SK-N-SH treated with all-trans-retinoic acid at 6 μM for 48 hours (cell line): ENCODE data around the gene DCTD.
A peak's percentile ranks its signal among the peaks of the same experiment; 100 is the strongest.

Experiments used
- ATAC-seq: fragments of 200-7000 bp; cut with Tn5 transposase; 3 replicates; pipeline ENCODE4 v1.9.1; 2020; ENCODE audit warnings: mild to moderate bottlenecking, moderate library complexity
- ARNTL ChIP-seq: fragments of 450-650 bp; formaldehyde crosslinking; IDR thresholded peaks from 2 replicates; pipeline ENCODE4 v1.5.0; 2020; ENCODE audit warnings: low read depth, mild to moderate bottlenecking, moderate library complexity, borderline replicate concordance
- BACH2 ChIP-seq: fragments of 250-450 bp; sonication (Bioruptor Pico); IDR thresholded peaks from 2 replicates; pipeline ENCODE4 v1.9.0; 2021; ENCODE audit warnings: mild to moderate bottlenecking, borderline replicate concordance
- CREB5 ChIP-seq: fragments of 250-450 bp; sonication (Bioruptor Pico); IDR thresholded peaks from 2 replicates; pipeline ENCODE4 v1.5.1; 2020; ENCODE audit warnings: low read depth, mild to moderate bottlenecking, moderate library complexity
- CSRNP3 ChIP-seq: fragments of 250-450 bp; sonication (Bioruptor Pico); IDR thresholded peaks from 2 replicates; pipeline ENCODE4 v1.5.1; 2021; ENCODE audit warnings: mild to moderate bottlenecking, moderate library complexity
- ESRRG ChIP-seq: fragments of 250-450 bp; sonication (Bioruptor Pico); IDR thresholded peaks from 2 replicates; pipeline ENCODE4 v1.6.1; 2021; ENCODE audit warnings: mild to moderate bottlenecking
- ISL1 ChIP-seq: fragments of 250-450 bp; sonication (Bioruptor Pico); IDR thresholded peaks from 2 replicates; pipeline ENCODE4 v2.1.2; 2022; ENCODE audit warnings: mild to moderate bottlenecking, moderate library complexity
- OSR1 ChIP-seq: fragments of 250-450 bp; sonication (Bioruptor Pico); IDR thresholded peaks from 2 replicates; pipeline ENCODE4 v1.8.0; 2022; ENCODE audit warnings: moderate library complexity, mild to moderate bottlenecking, inconsistent platforms
- PATZ1 ChIP-seq: fragments of 250-450 bp; sonication (Bioruptor Pico); IDR thresholded peaks from 2 replicates; pipeline ENCODE4 v1.8.0; 2020; ENCODE audit warnings: mild to moderate bottlenecking, moderate library complexity, borderline replicate concordance
- POU6F1 ChIP-seq: fragments of 250-450 bp; sonication (Bioruptor Pico); IDR thresholded peaks from 2 replicates; pipeline ENCODE4 v1.8.0; 2021; ENCODE audit warnings: low read depth, mild to moderate bottlenecking, moderate library complexity, borderline replicate concordance
- PPARA ChIP-seq: fragments of 250-450 bp; sonication (Bioruptor Pico); IDR thresholded peaks from 2 replicates; pipeline ENCODE4 v1.5.0; 2020; ENCODE audit warnings: mild to moderate bottlenecking, borderline replicate concordance
- SNAI2 ChIP-seq: fragments of 250-450 bp; sonication (Bioruptor Pico); IDR thresholded peaks from 2 replicates; pipeline ENCODE4 v1.5.0; 2020; ENCODE audit warnings: mild to moderate bottlenecking, moderate library complexity
- TCF4 ChIP-seq: fragments of 250-450 bp; sonication (Bioruptor Pico); IDR thresholded peaks from 2 replicates; pipeline ENCODE4 v1.8.0; 2021; ENCODE audit warnings: mild to moderate bottlenecking, moderate library complexity, borderline replicate concordance
- TOX ChIP-seq: fragments of 250-450 bp; sonication (Bioruptor Pico); IDR thresholded peaks from 2 replicates; pipeline ENCODE4 v1.8.0; 2021; ENCODE audit warnings: mild to moderate bottlenecking, moderate library complexity, borderline replicate concordance
- TSHZ2 ChIP-seq: fragments of 250-450 bp; sonication (Bioruptor Pico); IDR thresholded peaks from 2 replicates; pipeline ENCODE4 v1.5.0; 2020; ENCODE audit warnings: mild to moderate bottlenecking, moderate library complexity
- ZC3H10 ChIP-seq: fragments of 250-450 bp; sonication (Bioruptor Pico); IDR thresholded peaks from 2 replicates; pipeline ENCODE4 v1.5.1; 2021; ENCODE audit warnings: mild to moderate bottlenecking, moderate library complexity
- ZFP3 ChIP-seq: fragments of 250-450 bp; sonication (Bioruptor Pico); IDR thresholded peaks from 2 replicates; pipeline ENCODE4 v1.5.0; 2020; ENCODE audit warnings: mild to moderate bottlenecking, moderate library complexity
- ZFP30 ChIP-seq: fragments of 450-650 bp; formaldehyde crosslinking; IDR thresholded peaks from 2 replicates; pipeline ENCODE4 v1.5.0; 2022; ENCODE audit warnings: mild to moderate bottlenecking, moderate library complexity
- ZNF565 ChIP-seq: fragments of 450-650 bp; formaldehyde crosslinking; conservative IDR thresholded peaks from 2 replicates; pipeline ENCODE4 v1.5.0; 2020; ENCODE audit warnings: low read depth, mild to moderate bottlenecking, moderate library complexity
- ZNF70 ChIP-seq: fragments of 450-650 bp; formaldehyde crosslinking; IDR thresholded peaks from 2 replicates; pipeline ENCODE4 v1.5.0; 2020; ENCODE audit warnings: mild to moderate bottlenecking, moderate library complexity
- ZNF8 ChIP-seq: fragments of 450-650 bp; formaldehyde crosslinking; IDR thresholded peaks from 2 replicates; pipeline ENCODE4 v1.5.0; 2020; ENCODE audit warnings: mild to moderate bottlenecking, moderate library complexity

Gene DCTD

GRCh38 chr4:182927505-182927904, 10.3 kb upstream of the DCTD start:
- ATAC-seq = no peak
- TF ChIP-seq OSR1 (CRISPR knock-in tag) = no peak
- no peak for TF ChIP-seq TOX (CRISPR knock-in tag)
- no peak for TF ChIP-seq PATZ1
- TF ChIP-seq ARNTL (CRISPR knock-in tag) = no peak
- TF ChIP-seq ESRRG (CRISPR knock-in tag) = no peak
- no peak for TF ChIP-seq ZNF70 (CRISPR knock-in tag)
- TF ChIP-seq PPARA (CRISPR knock-in tag) = no peak
- no peak for TF ChIP-seq ZFP30 (CRISPR knock-in tag)
- no peak for TF ChIP-seq TCF4 (CRISPR knock-in tag)
- TF ChIP-seq ISL1 (CRISPR knock-in tag) = no peak
- no peak for TF ChIP-seq BACH2 (CRISPR knock-in tag)
- no peak for TF ChIP-seq TSHZ2 (CRISPR knock-in tag)

- no peak for ATAC-seq
- TF ChIP-seq ISL1 (CRISPR knock-in tag) (no peak), TOX (CRISPR knock-in tag) (no peak), POU6F1 (CRISPR knock-in tag) (no peak), TCF4 (CRISPR knock-in tag) (no peak), CSRNP3 (CRISPR knock-in tag) (no peak), CREB5 (CRISPR knock-in tag) (no peak), SNAI2 (CRISPR knock-in tag) (no peak), PPARA (CRISPR knock-in tag) (no peak)
These were observed 8.7 kb upstream of the DCTD start for GRCh38 chr4:182925855-182926254.

- ATAC-seq = peak; percentile 96
- TF ChIP-seq ZNF70 (CRISPR knock-in tag) (0 out of 2 replicates have a peak, but pooled peaks have one; percentile 5), ZNF565 (CRISPR knock-in tag) (no peak), CREB5 (CRISPR knock-in tag) (no peak), ISL1 (CRISPR knock-in tag) (0 out of 2 replicates have a peak, but pooled peaks have one; percentile 9), ZFP30 (CRISPR knock-in tag) (no peak), ZC3H10 (CRISPR knock-in tag) (no peak), TCF4 (CRISPR knock-in tag) (no peak), POU6F1 (CRISPR knock-in tag) (no peak), ARNTL (CRISPR knock-in tag) (no peak), TSHZ2 (CRISPR knock-in tag) (no peak), ZNF8 (CRISPR knock-in tag) (no peak), OSR1 (CRISPR knock-in tag) (no peak), SNAI2 (CRISPR knock-in tag) (no peak), TOX (CRISPR knock-in tag) (no peak), ZFP3 (CRISPR knock-in tag) (no peak)
These were observed 8.1 kb upstream of the DCTD start for GRCh38 chr4:182925298-182925757.
